ENCODE measurements around the gene MT1X.

GRCh38 chr16:56675685-56676210, 6.5 kb upstream of the MT1X start:
- no peak for TF ChIP-seq EZH2 (IDR thresholded peaks at IDR 0.05; ENCODE audit: low read depth, unreplicated experiment)
- no peak for TF ChIP-seq STAT1 (IDR thresholded peaks at IDR 0.05; ENCODE audit: unreplicated experiment)
- no peak for TF ChIP-seq CTCF (conservative IDR thresholded peaks at IDR 0.05; ENCODE audit: low read depth in 2 of 2)
- no peak for TF ChIP-seq CREB1 (CRISPR knock-in tag; IDR thresholded peaks at IDR 0.05; ENCODE audit: low read depth)
- no peak for TF ChIP-seq EZH2phosphoT487 (IDR thresholded peaks at IDR 0.05; ENCODE audit: unreplicated experiment)
- peak; percentile 61 for TF ChIP-seq POLR2AphosphoS5 (IDR thresholded peaks at IDR 0.05; ENCODE audit: low read depth)
- TF ChIP-seq REST (IDR thresholded peaks at IDR 0.05; ENCODE audit: unreplicated experiment): no peak
- no peak for TF ChIP-seq ZNF331 (CRISPR knock-in tag; IDR thresholded peaks at IDR 0.05; ENCODE audit: low read depth)
- no peak for TF ChIP-seq JUNB (IDR thresholded peaks at IDR 0.05; ENCODE audit: unreplicated experiment)
